Daoy (cell line): ENCODE results near the gene DDR1. TPM values are rescaled to one million over a fixed set of nuclear protein-coding genes. Genes with fewer than 3 reads are reported as not detected.

Experiments
- DNase-seq: peaks from one replicate; pipeline ENCODE4 v3.0.0-alpha.2; 2015; ENCODE audit warnings: low read depth
- total RNA-seq: library from RNA; depleted of rRNA; stranded (reverse); fragments of >200 nt; shearing (Covaris generic); gene quantifications from 2 replicates; pipeline ENCODE4 v1.2.3, GENCODE V29; 2014

DDR1 gene
- total RNA-seq, 1 experiment from 2014 or later = 12.7 TPM

- DNase-seq = no peak
Measured at GRCh38 chr6:30881392-30882203, 2.7 kb upstream of the DDR1 start.

- DNase-seq = no peak
Measured at GRCh38 chr6:30882204-30882758, 2.0 kb upstream of the DDR1 start.

- peak; percentile 43 for DNase-seq
Measured at GRCh38 chr6:30882759-30883684, 1.3 kb upstream of the DDR1 start.

GRCh38 chr6:30884521-30885480, 482 bp downstream of the DDR1 start:
- DNase-seq = peak; percentile 66

GRCh38 chr6:30885481-30885998, 1.2 kb downstream of the DDR1 start:
- DNase-seq = peak; percentile 43

- DNase-seq = peak; percentile 89
Measured at GRCh38 chr6:30885999-30886896, 1.9 kb downstream of the DDR1 start.

GRCh38 chr6:30886897-30887255, 2.6 kb downstream of the DDR1 start:
- DNase-seq = no peak

GRCh38 chr6:30887901-30888815, 3.8 kb downstream of the DDR1 start:
- DNase-seq = peak; percentile 71

- no peak for DNase-seq
Measured at GRCh38 chr6:30888816-30889495, 4.6 kb downstream of the DDR1 start.

- DNase-seq = no peak
Measured at GRCh38 chr6:30889496-30889885, 5.2 kb downstream of the DDR1 start.

- DNase-seq = no peak
Measured at GRCh38 chr6:30889921-30890645, 5.8 kb downstream of the DDR1 start.

- DNase-seq = no peak
Measured at GRCh38 chr6:30890646-30891449, 6.5 kb downstream of the DDR1 start.

- DNase-seq = no peak
Measured at GRCh38 chr6:30891450-30891723, 7.1 kb downstream of the DDR1 start.

- DNase-seq = no peak
Measured at GRCh38 chr6:30891816-30892538, 7.7 kb downstream of the DDR1 start.

GRCh38 chr6:30893001-30893591, 8.8 kb downstream of the DDR1 start:
- no peak for DNase-seq

- no peak for DNase-seq
Measured at GRCh38 chr6:30893666-30894065, 9.3 kb downstream of the DDR1 start.
